NT2/D1 (cell line): Measurements from ENCODE around the gene SMG5.

Experiments
- DNase-seq: peaks from one replicate; pipeline ENCODE4 v3.0.0-alpha.2; 2011; ENCODE audit warnings: low read depth, low spot score
- H3K27me3 ChIP-seq: 2 replicates; pipeline ENCODE4 v1.6.0; 2011; ENCODE audit warnings: mild to moderate bottlenecking; ENCODE audit not compliant: insufficient read length, insufficient read depth
- H3K36me3 ChIP-seq: 2 replicates; pipeline ENCODE4 v1.6.1; 2011; ENCODE audit warnings: mild to moderate bottlenecking, low read length, mixed read lengths; ENCODE audit not compliant: insufficient read depth, insufficient read length
- H3K4me1 ChIP-seq: 2 replicates; pipeline ENCODE4 v1.5.1; 2011; ENCODE audit not compliant: insufficient read depth, insufficient read length
- H3K4me3 ChIP-seq: 2 replicates; pipeline ENCODE4 v1.5.1; 2011; ENCODE audit warnings: low read depth; ENCODE audit not compliant: insufficient read length
- H3K9ac ChIP-seq: 2 replicates; pipeline ENCODE4 v1.6.0; 2011; ENCODE audit warnings: low read depth; ENCODE audit not compliant: insufficient read length
- H3K9me3 ChIP-seq: 2 replicates; pipeline ENCODE4 v1.5.1; 2011; ENCODE audit warnings: mild to moderate bottlenecking, low read length; ENCODE audit not compliant: insufficient read depth
- SUZ12 ChIP-seq: IDR thresholded peaks from 2 replicates; pipeline ENCODE4 v1.6.1; 2011; ENCODE audit not compliant: insufficient read length, insufficient read depth; ENCODE audit errors: extremely low read depth
- YY1 ChIP-seq: IDR thresholded peaks from 2 replicates; pipeline ENCODE4 v1.6.1; 2011; ENCODE audit not compliant: insufficient read length, insufficient read depth
- ZNF274 ChIP-seq: IDR thresholded peaks from 2 replicates; pipeline ENCODE4 v1.6.1; 2011; ENCODE audit warnings: mild to moderate bottlenecking, low read depth, low read length

The SMG5 gene

DNA sequence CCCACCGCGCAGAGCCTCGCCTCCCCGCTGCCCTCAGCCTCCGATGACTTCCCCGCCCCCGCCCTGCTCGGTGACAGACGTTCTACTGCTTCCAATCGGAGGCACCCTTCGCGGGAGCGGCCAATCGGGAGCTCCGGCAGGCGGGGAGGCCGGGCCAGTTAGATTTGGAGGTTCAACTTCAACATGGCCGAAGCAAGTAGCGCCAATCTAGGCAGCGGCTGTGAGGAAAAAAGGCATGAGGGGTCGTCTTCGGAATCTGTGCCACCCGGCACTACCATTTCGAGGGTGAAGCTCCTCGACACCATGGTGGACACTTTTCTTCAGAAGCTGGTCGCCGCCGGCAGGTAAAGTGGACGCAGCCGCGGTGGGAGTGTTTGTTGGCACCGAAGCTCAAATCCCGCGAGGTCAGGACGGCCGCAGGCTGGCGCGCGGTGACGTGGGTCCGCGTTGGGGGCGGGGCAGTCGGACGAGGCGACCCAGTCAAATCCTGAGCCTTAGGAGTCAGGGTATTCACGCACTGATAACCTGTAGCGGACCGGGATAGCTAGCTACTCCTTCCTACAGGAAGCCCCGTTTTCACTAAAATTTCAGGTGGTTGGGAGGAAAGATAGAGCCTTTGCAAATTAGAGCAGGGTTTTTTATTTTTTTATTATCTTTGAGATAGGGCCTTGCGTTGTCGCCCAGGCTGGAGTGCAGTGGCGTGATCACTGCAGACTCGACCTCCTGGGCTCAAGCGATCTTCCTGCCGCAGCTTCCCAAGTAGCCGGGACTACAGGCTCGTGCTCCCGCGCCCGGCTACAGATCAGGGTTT lies 69.6 kb downstream of the SMG5 start, which contains the start of gene PMF1:
PMF1 (plus strand) TSS at position 175 of the 811 bp plus-strand sequence; CDS start at position 184, 9 bp downstream.
- H3K4me1 ChIP-seq: peaks cover 6% of the 10 kb centered on the region
- peak within 1 kb of the TSS; percentile 93 for H3K4me3 ChIP-seq
- peaks cover 62% of the 10 kb centered on the region for H3K36me3 ChIP-seq
- H3K9ac ChIP-seq: peak within 1 kb of the TSS; percentile 97
- H3K27me3 ChIP-seq: no peaks in the 10 kb centered on the region
- no peaks in the 10 kb centered on the region for H3K9me3 ChIP-seq
- no peak for TF ChIP-seq SUZ12
- TF ChIP-seq YY1: peak; percentile 87
- DNase-seq: peak; percentile 99

GRCh38 chr1:156212130-156212529 lies 70.5 kb downstream of the SMG5 start:
- DNase-seq: no peak
- Histone ChIP-seq H3K36me3 (peaks cover 69% of the 10 kb centered on the region), H3K9me3 (no peaks in the 10 kb centered on the region), H3K4me1 (peaks cover 6% of the 10 kb centered on the region), H3K27me3 (no peaks in the 10 kb centered on the region), H3K4me3 (peak overlapping the region; percentile 93), H3K9ac (peak overlapping the region; percentile 97)
- TF ChIP-seq YY1 (no peak), SUZ12 (no peak), ZNF274 (no peak)

- peaks cover 72% of the 10 kb centered on the region for H3K36me3 ChIP-seq
Measured at GRCh38 chr1:156211243-156211642, 71.4 kb downstream of the SMG5 start.

DNA sequence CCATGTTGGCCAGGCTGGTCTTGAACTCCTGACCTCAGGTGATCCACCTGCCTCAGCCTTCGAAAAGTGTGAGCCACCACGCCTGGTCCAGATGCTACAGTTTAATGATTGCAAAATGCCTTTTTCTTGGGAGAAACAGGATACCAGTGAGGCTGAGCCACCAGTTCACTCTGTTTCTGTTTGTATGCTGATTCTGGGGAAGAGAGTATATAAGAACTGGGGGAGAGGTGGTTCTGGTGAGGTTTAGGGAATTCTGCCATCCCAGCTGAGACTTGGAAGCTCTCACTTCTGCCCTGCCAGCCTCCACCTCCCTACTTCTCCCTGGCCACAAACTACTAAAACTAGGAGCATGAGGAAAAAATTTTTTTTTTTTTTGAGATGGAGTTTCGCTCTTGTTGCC lies 77.9 kb downstream of the SMG5 start:
- H3K9ac ChIP-seq: no peak overlapping the region
- TF ChIP-seq SUZ12 (no peak), ZNF274 (no peak), YY1 (no peak)
- H3K36me3 ChIP-seq: peaks cover 80% of the 10 kb centered on the region
- H3K4me3 ChIP-seq: no peak overlapping the region
- H3K9me3 ChIP-seq: no peaks in the 10 kb centered on the region
- peaks cover 7% of the 10 kb centered on the region for H3K4me1 ChIP-seq
- DNase-seq: no peak
- no peaks in the 10 kb centered on the region for H3K27me3 ChIP-seq

More at GRCh38 chr1:156211243-156211642, 71.4 kb downstream of the SMG5 start:
- H3K4me3 ChIP-seq: no peak overlapping the region
- H3K9me3 ChIP-seq: no peaks in the 10 kb centered on the region
- H3K4me1 ChIP-seq: peaks cover 6% of the 10 kb centered on the region
- no peak for DNase-seq
- TF ChIP-seq YY1 (no peak), SUZ12 (no peak), ZNF274 (no peak)
- no peaks in the 10 kb centered on the region for H3K27me3 ChIP-seq
- H3K9ac ChIP-seq: no peak overlapping the region

DNA sequence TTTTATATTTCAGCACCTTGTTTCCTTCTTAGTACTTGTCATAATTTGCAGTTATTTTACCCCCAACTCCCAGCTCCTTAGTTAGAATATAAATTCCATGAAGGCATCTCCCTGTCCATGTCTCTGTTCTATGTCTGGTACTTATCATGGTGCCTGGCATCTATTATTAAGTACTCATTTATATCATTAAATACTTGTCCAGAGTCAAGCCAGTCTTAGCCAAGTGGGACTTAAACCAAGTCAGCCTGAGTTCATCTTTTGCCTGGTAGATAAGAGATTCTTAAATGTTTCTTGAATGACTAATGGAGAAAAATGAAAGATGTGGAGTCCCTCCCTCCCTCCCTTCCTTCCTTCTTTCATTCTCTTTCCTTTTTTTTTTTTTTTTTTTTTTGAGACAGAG lies 79.3 kb downstream of the SMG5 start:
- no peaks in the 10 kb centered on the region for H3K9me3 ChIP-seq
- no peak overlapping the region for H3K4me3 ChIP-seq
- no peak for TF ChIP-seq YY1
- TF ChIP-seq SUZ12: no peak
- TF ChIP-seq ZNF274: no peak
- peaks cover 78% of the 10 kb centered on the region for H3K36me3 ChIP-seq
- DNase-seq: no peak
- H3K9ac ChIP-seq: no peak overlapping the region
- H3K27me3 ChIP-seq: no peaks in the 10 kb centered on the region
- H3K4me1 ChIP-seq: peaks cover 4% of the 10 kb centered on the region

DNA sequence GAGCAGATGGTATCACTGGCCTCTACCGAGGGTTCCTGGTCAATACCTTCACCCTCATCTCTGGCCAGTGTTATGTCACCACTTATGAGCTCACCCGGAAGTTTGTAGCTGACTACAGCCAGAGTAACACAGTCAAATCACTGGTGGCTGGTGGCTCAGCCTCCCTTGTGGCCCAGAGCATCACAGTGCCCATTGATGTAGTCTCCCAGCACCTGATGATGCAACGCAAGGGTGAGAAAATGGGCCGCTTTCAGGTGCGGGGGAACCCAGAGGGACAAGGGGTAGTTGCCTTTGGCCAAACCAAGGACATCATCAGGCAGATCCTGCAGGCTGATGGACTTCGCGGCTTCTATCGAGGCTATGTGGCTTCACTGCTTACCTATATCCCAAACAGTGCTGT lies 82.6 kb downstream of the SMG5 start:
- Histone ChIP-seq H3K36me3 (peaks cover 78% of the 10 kb centered on the region), H3K9ac (no peak overlapping the region), H3K4me1 (peaks cover 4% of the 10 kb centered on the region), H3K27me3 (no peaks in the 10 kb centered on the region), H3K9me3 (no peaks in the 10 kb centered on the region), H3K4me3 (no peak overlapping the region)
- TF ChIP-seq ZNF274 (no peak), SUZ12 (no peak)
- DNase-seq: no peak
